22Rv1 (cell line): ENCODE results near the gene EPB41L4B.
"Not testable (repeated sequence)": the region's sequence is repeated elsewhere in the genome, so short reads cannot be mapped to it uniquely, and the experiment has no call there.

Experiments used
- H3K27ac ChIP-seq: fragments of 450-650 bp; 2 replicates; pipeline ENCODE4 v1.5.1; 2017
- CTCF ChIP-seq: fragments of 450-650 bp; IDR thresholded peaks from 2 replicates; pipeline ENCODE4 v1.5.1; 2017; ENCODE audit warnings: mild to moderate bottlenecking
- ZFX ChIP-seq: fragments of 450-650 bp; IDR thresholded peaks from 2 replicates; pipeline ENCODE4 v1.6.1; 2017; ENCODE audit warnings: antibody characterized with exemption, borderline replicate concordance

EPB41L4B gene

GRCh38 chr9:109320742-109321448 lies at the start of gene EPB41L4B:
TSS of gene EPB41L4B (minus strand) at chr9:109321059. CDS start at chr9:109320446, 613 bp downstream.
- peak within 1 kb of the TSS; percentile 46 for H3K27ac ChIP-seq
- TF ChIP-seq CTCF, result peak; percentile 93
- no peak for TF ChIP-seq ZFX

GRCh38 chr9:109369285-109369684 lies 48.4 kb upstream of the EPB41L4B start:
- TF ChIP-seq CTCF (no peak), ZFX (no peak)
- H3K27ac ChIP-seq, result no peak overlapping the region

DNA sequence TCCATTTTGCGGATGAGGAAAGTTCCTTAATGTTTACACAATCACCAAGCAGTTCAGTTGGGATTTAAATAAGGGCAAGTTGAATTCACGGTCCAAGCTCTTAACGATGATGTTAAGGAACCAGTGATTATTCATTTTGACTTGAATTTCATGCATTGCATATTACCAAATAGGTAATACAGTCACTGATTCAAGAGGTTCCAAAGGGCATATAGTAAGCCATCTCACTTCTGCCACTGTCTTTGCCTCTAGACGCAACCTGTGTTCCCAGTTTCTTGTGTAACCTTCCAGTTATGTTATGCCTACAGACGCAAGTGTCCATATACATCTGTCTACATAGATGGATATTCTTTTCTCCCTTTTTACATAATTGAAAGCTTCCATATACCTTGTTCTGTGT lies 39.9 kb upstream of the EPB41L4B start:
- H3K27ac ChIP-seq, result no peak overlapping the region
- TF ChIP-seq ZFX, result no peak
- TF ChIP-seq CTCF, result no peak

DNA sequence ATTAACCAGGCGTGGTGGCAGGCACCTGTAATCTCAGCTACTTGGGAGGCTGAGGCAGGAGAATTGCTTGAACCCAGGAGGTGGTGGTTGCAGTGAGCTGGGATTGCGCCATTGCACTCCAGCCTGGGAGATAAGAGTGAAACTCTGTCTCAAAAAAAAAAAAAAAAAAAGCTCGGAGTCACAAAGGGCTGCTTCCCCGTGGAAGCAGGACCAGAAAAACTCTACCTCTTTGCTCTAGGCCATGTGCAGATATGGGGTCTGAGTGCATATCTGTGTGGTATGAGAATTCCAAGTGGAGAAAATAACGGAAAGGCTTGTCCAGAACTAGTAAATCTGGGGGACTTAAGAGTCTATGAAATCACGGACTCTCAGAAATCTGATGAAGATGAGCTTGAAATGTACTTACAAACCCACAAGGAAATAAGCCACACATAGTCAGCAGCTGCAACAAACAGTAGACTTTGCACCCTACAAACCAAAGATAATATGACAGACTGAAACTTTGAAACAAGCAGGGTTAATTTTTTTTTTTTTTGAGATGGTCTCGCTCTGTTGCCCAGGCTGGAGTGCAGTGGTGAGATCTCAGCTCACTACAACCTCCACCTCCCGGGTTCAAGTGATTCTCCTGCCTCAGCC lies 38.2 kb upstream of the EPB41L4B start:
- H3K27ac ChIP-seq, result not testable (repeated sequence)

DNA sequence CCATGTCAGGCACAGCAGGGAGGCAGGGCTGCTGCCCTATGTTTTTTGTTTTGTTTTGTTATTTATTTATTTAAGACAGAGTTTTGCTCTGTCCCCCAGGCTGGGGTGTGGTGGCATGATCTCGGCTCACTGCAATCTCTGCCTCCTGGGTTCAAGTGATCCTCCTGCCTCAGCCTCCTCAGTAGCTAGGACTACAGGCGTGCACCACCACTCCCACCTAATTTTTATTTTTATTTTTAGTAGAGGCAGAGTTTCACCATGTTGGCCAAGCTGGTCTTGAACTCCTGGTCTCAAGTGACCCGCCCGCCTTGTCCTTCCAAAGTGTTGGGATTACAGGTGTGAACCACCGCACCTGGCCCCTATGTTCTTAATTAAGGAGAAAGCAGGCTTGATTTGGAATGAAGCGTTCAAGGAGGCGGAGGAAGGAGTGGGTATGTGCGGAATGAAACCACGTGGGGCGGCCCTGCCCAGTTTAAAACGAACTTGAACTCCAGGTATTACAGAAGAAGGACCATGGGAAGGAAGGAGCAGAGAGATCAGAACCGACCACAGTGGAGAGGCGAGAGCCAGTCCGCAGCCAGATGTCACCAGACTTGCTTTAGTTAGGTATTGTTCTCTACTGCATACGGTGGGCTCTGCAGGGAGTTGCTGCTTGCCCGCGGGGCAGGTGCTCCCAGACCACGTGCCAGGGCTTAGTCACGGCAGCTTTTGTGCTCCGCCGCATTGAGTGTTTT lies 34.9 kb upstream of the EPB41L4B start:
- no peak overlapping the region for H3K27ac ChIP-seq
- TF ChIP-seq ZFX (no peak), CTCF (no peak)

GRCh38 chr9:109354190-109354589 lies 33.3 kb upstream of the EPB41L4B start:
- H3K27ac ChIP-seq, result no peak overlapping the region
- TF ChIP-seq CTCF (no peak), ZFX (no peak)

DNA sequence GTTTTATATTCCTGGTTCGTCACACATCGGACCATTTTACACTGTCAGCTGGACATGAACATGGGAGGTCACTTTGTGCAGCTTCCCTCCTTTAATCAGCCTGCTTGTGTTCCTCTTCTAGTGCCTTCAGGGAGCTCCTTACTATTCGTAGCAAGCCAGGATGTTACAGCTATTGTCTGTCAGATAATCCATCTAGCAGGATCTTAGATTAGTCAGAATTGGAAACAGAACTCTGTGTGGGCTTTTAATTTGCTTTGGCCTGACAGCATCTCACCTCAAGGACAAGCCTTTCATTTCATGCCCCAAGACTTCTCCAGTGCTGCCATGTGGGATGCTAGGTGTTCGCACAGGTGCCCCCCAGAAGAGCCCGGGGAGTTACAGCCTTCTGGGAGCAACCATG lies 30.2 kb upstream of the EPB41L4B start:
- H3K27ac ChIP-seq, result no peak overlapping the region
- no peak for TF ChIP-seq CTCF
- TF ChIP-seq ZFX, result no peak
